GM13976 (cell line): ENCODE measurements around the gene AVL9.

Experiments used
- DNase-seq: peaks from one replicate; pipeline ENCODE4 v3.0.0; 2012; ENCODE audit warnings: low spot score
- in situ Hi-C: fragments of 300-500 bp; cut with MboI; formaldehyde crosslinking; loops from one replicate; pipeline ENCODE4 v1.12.0; 2022; ENCODE audit warnings: low sequenced_read_pairs, mixed read lengths, inconsistent platforms; ENCODE audit not compliant: unreplicated experiment
- TF ChIP-seq, protein P1 (sequence below): IDR thresholded peaks from 2 replicates; pipeline ENCODE4 v1.5.1; 2012; ENCODE audit warnings: borderline replicate concordance, mild to moderate bottlenecking; ENCODE audit not compliant: insufficient read depth; ENCODE audit errors: extremely low read depth, missing control alignments, control extremely low read depth

The AVL9 gene

DNA sequence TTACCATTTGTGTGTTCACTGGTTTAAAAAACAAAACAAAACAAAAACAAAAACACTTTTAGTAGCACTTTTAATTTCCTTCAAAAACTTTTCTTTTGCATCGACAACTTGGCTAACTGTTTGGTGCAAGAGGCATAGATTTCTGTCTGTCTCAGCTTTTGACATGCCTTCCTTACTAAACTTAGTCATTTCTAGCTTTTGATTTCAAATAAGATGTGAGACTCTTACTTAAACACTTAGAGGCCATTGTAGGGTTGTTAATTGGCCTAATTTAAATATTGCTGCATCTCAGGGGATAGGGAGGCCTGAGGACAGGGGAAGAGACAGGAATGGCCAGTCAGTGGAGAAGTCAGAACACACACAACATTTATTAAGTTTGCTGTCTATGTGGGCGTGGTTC lies 66.3 kb downstream of the AVL9 start:
- TF ChIP-seq, protein P1, sequence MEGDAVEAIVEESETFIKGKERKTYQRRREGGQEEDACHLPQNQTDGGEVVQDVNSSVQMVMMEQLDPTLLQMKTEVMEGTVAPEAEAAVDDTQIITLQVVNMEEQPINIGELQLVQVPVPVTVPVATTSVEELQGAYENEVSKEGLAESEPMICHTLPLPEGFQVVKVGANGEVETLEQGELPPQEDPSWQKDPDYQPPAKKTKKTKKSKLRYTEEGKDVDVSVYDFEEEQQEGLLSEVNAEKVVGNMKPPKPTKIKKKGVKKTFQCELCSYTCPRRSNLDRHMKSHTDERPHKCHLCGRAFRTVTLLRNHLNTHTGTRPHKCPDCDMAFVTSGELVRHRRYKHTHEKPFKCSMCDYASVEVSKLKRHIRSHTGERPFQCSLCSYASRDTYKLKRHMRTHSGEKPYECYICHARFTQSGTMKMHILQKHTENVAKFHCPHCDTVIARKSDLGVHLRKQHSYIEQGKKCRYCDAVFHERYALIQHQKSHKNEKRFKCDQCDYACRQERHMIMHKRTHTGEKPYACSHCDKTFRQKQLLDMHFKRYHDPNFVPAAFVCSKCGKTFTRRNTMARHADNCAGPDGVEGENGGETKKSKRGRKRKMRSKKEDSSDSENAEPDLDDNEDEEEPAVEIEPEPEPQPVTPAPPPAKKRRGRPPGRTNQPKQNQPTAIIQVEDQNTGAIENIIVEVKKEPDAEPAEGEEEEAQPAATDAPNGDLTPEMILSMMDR: no peak
- in situ Hi-C loops: no loop called here
- no peak for DNase-seq

DNA sequence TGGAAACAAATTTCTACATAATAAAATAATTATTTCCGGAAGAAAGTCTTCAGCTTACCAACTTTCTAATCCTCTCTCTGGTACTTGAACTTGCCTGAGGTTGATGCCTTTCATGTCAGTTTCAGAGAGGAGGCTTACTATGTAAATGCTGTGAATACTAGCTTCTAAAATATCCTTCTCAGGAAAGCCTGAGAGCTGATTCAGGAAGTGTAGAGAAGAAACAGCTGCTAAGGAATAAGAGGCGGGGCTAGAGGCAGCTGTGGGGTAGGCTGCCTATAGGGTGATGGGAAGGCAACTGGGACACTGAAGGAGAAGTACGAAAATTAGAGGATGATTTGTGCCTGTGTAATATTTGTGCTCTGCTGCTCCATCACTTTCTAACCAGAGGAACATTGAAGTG lies 69.3 kb downstream of the AVL9 start:
- in situ Hi-C loops: no loop called here
- TF ChIP-seq, protein P1: no peak
- DNase-seq: no peak

DNA sequence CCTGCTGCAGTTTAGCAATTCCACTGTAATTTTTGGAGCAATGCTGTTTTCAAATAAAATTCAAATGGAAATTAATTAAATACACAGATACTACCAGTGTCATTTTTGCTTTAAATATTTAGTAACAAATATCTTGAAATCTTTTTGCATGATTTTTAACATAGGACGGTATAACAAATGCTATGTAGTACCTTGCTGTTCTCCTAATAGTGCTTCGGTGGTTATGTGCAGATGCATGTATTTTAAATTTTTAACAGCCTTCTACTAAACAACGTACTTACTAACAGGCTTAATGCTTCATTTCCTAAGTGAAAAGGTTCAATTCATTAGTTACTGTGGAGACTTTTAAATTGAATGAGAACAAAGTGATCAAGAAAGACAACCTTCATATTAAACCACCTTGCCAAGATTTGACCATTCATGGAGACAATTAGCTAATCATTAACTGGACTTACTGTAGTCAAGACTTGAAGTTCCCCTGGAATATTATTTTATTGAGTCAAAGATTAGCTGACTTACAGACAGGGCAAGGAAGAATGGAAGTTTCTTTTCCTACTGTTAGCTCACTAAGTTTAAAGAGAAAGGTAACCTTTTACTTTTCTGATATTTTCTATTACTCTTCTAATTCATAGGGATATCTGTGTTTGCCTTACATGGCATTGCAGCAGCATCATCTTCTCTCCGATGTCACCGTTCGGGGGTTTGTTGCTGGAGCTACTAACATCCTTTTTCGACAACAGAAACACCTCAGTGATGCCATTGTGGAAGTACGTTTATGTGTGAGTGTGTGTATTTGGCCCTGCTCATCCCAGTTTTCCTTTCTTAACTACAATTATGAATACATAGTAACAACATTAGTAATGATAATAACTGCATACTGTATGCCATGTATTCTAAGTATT lies 74.3 kb downstream of the AVL9 start:
- in situ Hi-C loops: no loop called here
- TF ChIP-seq, protein P1: no peak
- DNase-seq: no peak

DNA sequence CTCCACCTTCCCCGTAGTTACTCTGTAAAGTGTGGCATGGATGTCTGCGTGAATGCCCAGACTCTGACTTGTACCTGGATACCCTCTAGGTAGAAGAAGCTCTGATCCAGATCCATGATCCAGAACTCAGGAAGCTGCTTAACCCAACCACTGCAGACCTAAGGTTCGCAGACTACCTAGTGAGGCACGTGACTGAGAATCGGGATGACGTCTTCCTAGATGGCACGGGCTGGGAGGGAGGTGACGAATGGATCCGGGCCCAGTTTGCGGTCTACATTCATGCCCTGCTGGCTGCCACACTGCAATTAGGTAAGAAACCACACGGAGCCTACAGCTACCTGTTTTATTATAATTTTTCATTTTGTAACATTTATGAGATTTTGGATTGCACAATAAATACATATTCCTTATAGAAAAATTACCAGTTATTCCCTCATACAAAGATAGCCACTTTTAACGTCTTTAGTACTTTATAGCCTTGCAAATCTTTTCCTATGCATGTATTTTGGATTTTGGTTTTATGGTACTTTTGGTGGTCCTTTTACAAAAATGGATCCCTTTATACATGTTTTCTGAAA lies 77.9 kb downstream of the AVL9 start:
- in situ Hi-C loops: no loop called here
- TF ChIP-seq, protein P1: no peak
- DNase-seq: no peak

DNA sequence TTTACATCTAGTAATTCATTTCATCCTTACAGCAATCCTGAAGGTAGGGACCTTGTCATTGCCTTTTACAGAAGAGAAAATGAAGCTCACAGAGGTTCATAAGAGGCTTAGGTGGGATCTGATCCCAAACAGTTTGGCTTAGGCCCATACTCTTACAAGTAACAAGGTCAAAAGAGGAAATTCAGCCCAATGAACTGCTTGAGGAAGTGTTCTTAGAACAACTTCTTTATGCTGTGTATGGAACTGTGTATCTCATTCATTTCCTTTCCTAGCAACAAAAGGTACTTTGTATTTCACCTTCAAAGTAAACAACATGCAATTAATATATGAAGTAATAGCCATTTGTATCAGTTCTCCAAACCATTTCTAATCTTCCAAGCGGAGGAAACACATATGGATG lies 79.3 kb downstream of the AVL9 start:
- DNase-seq: no peak
- TF ChIP-seq, protein P1: no peak
- in situ Hi-C loops: no loop called here

DNA sequence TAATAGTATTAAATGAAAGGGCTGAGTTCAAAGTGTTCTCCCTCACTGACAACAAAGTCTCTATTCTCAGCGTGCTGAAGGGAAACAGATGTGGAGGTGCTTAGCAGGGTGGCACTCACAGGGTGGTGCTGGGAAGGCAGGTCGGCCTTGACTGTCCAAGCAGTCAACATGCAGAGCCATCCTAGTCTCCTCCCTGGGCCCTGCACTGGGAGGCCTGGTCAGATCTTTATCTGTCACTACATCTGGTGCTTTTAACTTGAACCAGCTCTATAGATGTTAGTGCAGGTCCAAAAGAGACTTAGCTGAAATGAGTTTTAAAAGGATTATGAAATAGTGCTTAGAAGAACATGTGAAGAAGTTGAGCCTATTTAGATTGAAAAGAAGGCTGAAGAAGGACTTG lies 82.1 kb downstream of the AVL9 start:
- in situ Hi-C loops: no loop called here
- DNase-seq: no peak
- TF ChIP-seq, protein P1: no peak
